A549 (cell line): ENCODE results near the gene DIAPH2. TPM values are rescaled to one million over a fixed set of nuclear protein-coding genes. Genes with fewer than 3 reads are reported as not detected.

ENCODE experiments used
- ATAC-seq, 2 experiments: fragments of 200-7000 bp in 1 of 2; fragments of >200 bp in 1 of 2; cut with Nextera tagmentation in 1 of 2; cut with Tn5 transposase in 1 of 2; 3 replicates each; pipeline versions ENCODE4 v1.8.0 to v1.9.1; 2018 to 2020; ENCODE audit warnings: mild to moderate bottlenecking in 1 of 2, moderate library complexity in 1 of 2
- CTCF ChIA-PET: fragments of 300-600 bp; sonication (Branson Sonifier 250); formaldehyde crosslinking; extraction: SDS; loops from one replicate; lab custom pipeline; 2021; ENCODE audit warnings: antibody characterized with exemption, inconsistent platforms; lab: Yijun Ruan, JAX
- POLR2A ChIA-PET: fragments of 350-600 bp; formaldehyde crosslinking; extraction: SDS; loops from one replicate; lab custom pipeline; 2021; ENCODE audit warnings: antibody characterized with exemption, inconsistent platforms; lab: Yijun Ruan, JAX
- DNase-seq, 2 experiments: peaks; one replicate each; pipeline versions ENCODE4 v3.0.0 to v3.0.0-alpha.2; 2011 to 2016; ENCODE audit warnings: low read depth in 1 of 2, low spot score in 1 of 2
- FAIRE-seq: peaks from 2 replicates; lab custom pipeline; 2011; peaks lifted over from hg19 to GRCh38; lab: Jason Lieb, UNC
- H3K27ac ChIP-seq, 2 experiments: fragments of >200 bp; sonication (Bioruptor Twin); formaldehyde crosslinking; 3 replicates each; pipeline ENCODE4 v1.5.1; 2016 to 2017
- H3K4me1 ChIP-seq: fragments of >200 bp; sonication (Bioruptor Twin); formaldehyde crosslinking; 3 replicates; pipeline ENCODE4 v1.6.1; 2016
- H3K4me2 ChIP-seq: fragments of >200 bp; sonication (Bioruptor Twin); formaldehyde crosslinking; 3 replicates; pipeline ENCODE4 v1.6.1; 2016
- H3K4me3 ChIP-seq: fragments of >200 bp; sonication (Bioruptor Twin); formaldehyde crosslinking; 3 replicates; pipeline ENCODE4 v1.5.1; 2016
- H3K9me3 ChIP-seq: fragments of >200 bp; sonication (Bioruptor Twin); formaldehyde crosslinking; 3 replicates; pipeline ENCODE4 v1.6.1; 2016
- BHLHE40 ChIP-seq: IDR thresholded peaks from 2 replicates; pipeline ENCODE4 v1.6.1; 2012; ENCODE audit warnings: low read depth, low read length, inconsistent platforms
- CBX8 ChIP-seq: fragments of 200-600 bp; sonication (generic); IDR thresholded peaks from 2 replicates; pipeline ENCODE4 v1.6.1; 2016
- CHD2 ChIP-seq: fragments of 150-350 bp; IDR thresholded peaks from 2 replicates; pipeline ENCODE4 v1.6.1; 2014; ENCODE audit warnings: low read length; ENCODE audit not compliant: partially characterized antibody
- CHD4 ChIP-seq: fragments of 200-600 bp; sonication (generic); IDR thresholded peaks from 2 replicates; pipeline ENCODE4 v1.6.1; 2016; ENCODE audit warnings: antibody characterized with exemption, mild to moderate bottlenecking, borderline replicate concordance
- CTCF ChIP-seq: fragments of >200 bp; sonication (Bioruptor Twin); formaldehyde crosslinking; IDR thresholded peaks from 3 replicates; pipeline ENCODE4 v1.5.1; 2016
- E2F6 ChIP-seq: IDR thresholded peaks from 2 replicates; pipeline ENCODE4 v1.6.1; 2012; ENCODE audit warnings: low read depth, borderline replicate concordance
- EHF ChIP-seq: fragments of 250-450 bp; sonication (Bioruptor Pico); IDR thresholded peaks from 2 replicates; pipeline ENCODE4 v1.5.0; 2020; ENCODE audit warnings: mild to moderate bottlenecking
- EHMT2 ChIP-seq: fragments of 200-600 bp; sonication (generic); IDR thresholded peaks from 2 replicates; pipeline ENCODE4 v1.6.1; 2016; ENCODE audit warnings: antibody characterized with exemption, low read depth, mild to moderate bottlenecking, moderate library complexity
- EP300 ChIP-seq, 2 experiments: fragments of >200 bp; sonication (Bioruptor Twin); formaldehyde crosslinking; IDR thresholded peaks; 2 replicates in 1 of 2; 3 replicates in 1 of 2; pipeline ENCODE4 v1.6.1; 2016 to 2017
- FOSL2 ChIP-seq, 2 experiments: fragments of 450-650 bp in 1 of 2; fragments of >200 bp in 1 of 2; sonication (Bioruptor Twin) in 1 of 2; formaldehyde crosslinking; IDR thresholded peaks; 2 replicates each; pipeline versions ENCODE4 v1.5.0 to v1.6.1; 2016 to 2020; ENCODE audit warnings: mild to moderate bottlenecking in 1 of 2, moderate library complexity in 1 of 2
- FOXS1 ChIP-seq: fragments of 250-450 bp; sonication (Bioruptor Pico); IDR thresholded peaks from 2 replicates; pipeline ENCODE4 v1.5.0; 2020; ENCODE audit warnings: mild to moderate bottlenecking, moderate library complexity
- GATA3 ChIP-seq: IDR thresholded peaks from 2 replicates; pipeline ENCODE4 v1.6.1; 2012; ENCODE audit warnings: borderline replicate concordance
- HDAC2 ChIP-seq: fragments of 200-600 bp; sonication (generic); IDR thresholded peaks from 2 replicates; pipeline ENCODE4 v1.6.1; 2016
- HES2 ChIP-seq: fragments of >200 bp; sonication (Bioruptor Twin); formaldehyde crosslinking; IDR thresholded peaks from 2 replicates; pipeline ENCODE4 v1.6.1; 2016
- HOXB13 ChIP-seq: fragments of 250-450 bp; sonication (Bioruptor Pico); IDR thresholded peaks from 2 replicates; pipeline ENCODE4 v1.5.0; 2020; ENCODE audit warnings: low read depth, mild to moderate bottlenecking, moderate library complexity
- HOXB5 ChIP-seq: fragments of 250-450 bp; sonication (Bioruptor Pico); IDR thresholded peaks from 2 replicates; pipeline ENCODE4 v1.5.0; 2020; ENCODE audit warnings: mild to moderate bottlenecking, moderate library complexity
- JUN ChIP-seq, 2 experiments: fragments of >200 bp; sonication (Bioruptor Twin); formaldehyde crosslinking; IDR thresholded peaks; 2 replicates in 1 of 2; 3 replicates in 1 of 2; pipeline ENCODE4 v1.6.1; 2016 to 2017
- MAFK ChIP-seq: fragments of 450-650 bp; IDR thresholded peaks from 2 replicates; pipeline ENCODE4 v1.6.1; 2014; ENCODE audit not compliant: partially characterized antibody
- MAX ChIP-seq: IDR thresholded peaks from 2 replicates; pipeline ENCODE4 v1.6.1; 2012
- MYC ChIP-seq: IDR thresholded peaks from 2 replicates; pipeline ENCODE4 v1.6.1; 2012; ENCODE audit warnings: mild to moderate bottlenecking, inconsistent platforms, low read length, improper control_type of control experiment, borderline replicate concordance
- NFE2L2 ChIP-seq: fragments of 150-350 bp; conservative IDR thresholded peaks from 2 replicates; pipeline ENCODE4 v1.6.1; 2014; ENCODE audit warnings: low read length
- NPAS2 ChIP-seq: fragments of 250-450 bp; sonication (Bioruptor Pico); IDR thresholded peaks from 2 replicates; pipeline ENCODE4 v1.8.0; 2022; ENCODE audit warnings: mild to moderate bottlenecking, moderate library complexity, borderline replicate concordance
- NR3C1 ChIP-seq: fragments of >200 bp; sonication (Bioruptor Twin); formaldehyde crosslinking; IDR thresholded peaks from 3 replicates; pipeline ENCODE4 v1.6.1; 2017
- POLR2A ChIP-seq: IDR thresholded peaks from 2 replicates; pipeline ENCODE4 v1.6.1; 2012; ENCODE audit warnings: mild to moderate bottlenecking, low read length
- POLR2AphosphoS2 ChIP-seq: conservative IDR thresholded peaks from 2 replicates; pipeline ENCODE4 v1.6.1; 2012; ENCODE audit warnings: low read length, improper control_type of control experiment, inconsistent platforms
- RARB ChIP-seq: fragments of 250-450 bp; sonication (Bioruptor Pico); IDR thresholded peaks from 2 replicates; pipeline ENCODE4 v1.8.0; 2021; ENCODE audit warnings: mild to moderate bottlenecking, moderate library complexity
- RCOR1 ChIP-seq: fragments of 150-350 bp; IDR thresholded peaks from 2 replicates; pipeline ENCODE4 v1.6.1; 2014; ENCODE audit warnings: antibody characterized with exemption, low read length, low read depth
- RNF2 ChIP-seq: fragments of 200-600 bp; sonication (generic); IDR thresholded peaks from 2 replicates; pipeline ENCODE4 v1.6.1; 2016; ENCODE audit warnings: low read depth, mild to moderate bottlenecking, antibody characterized with exemption, moderate library complexity, borderline replicate concordance
- SMC3 ChIP-seq: fragments of >200 bp; sonication (Bioruptor Twin); formaldehyde crosslinking; IDR thresholded peaks from 3 replicates; pipeline ENCODE4 v1.6.1; 2018; ENCODE audit warnings: inconsistent platforms
- SREBF2 ChIP-seq: fragments of 450-650 bp; IDR thresholded peaks from 2 replicates; pipeline ENCODE4 v1.6.1; 2014; ENCODE audit warnings: mild to moderate bottlenecking, moderate library complexity
- TFCP2L1 ChIP-seq: fragments of 250-450 bp; sonication (Bioruptor Pico); IDR thresholded peaks from 2 replicates; pipeline ENCODE4 v1.5.0; 2021; ENCODE audit warnings: mild to moderate bottlenecking
- TP53 ChIP-seq: fragments of 250-450 bp; sonication (Bioruptor Pico); IDR thresholded peaks from 2 replicates; pipeline ENCODE4 v1.5.0; 2021; ENCODE audit warnings: mild to moderate bottlenecking, moderate library complexity
- ZC3H11A ChIP-seq: fragments of 450-650 bp; IDR thresholded peaks from 2 replicates; pipeline ENCODE4 v1.6.1; 2014; ENCODE audit warnings: antibody characterized with exemption, mild to moderate bottlenecking
- ZNF302 ChIP-seq: fragments of 250-450 bp; sonication (Bioruptor Pico); IDR thresholded peaks from 2 replicates; pipeline ENCODE4 v1.9.0; 2021; ENCODE audit warnings: inconsistent platforms, mild to moderate bottlenecking, moderate library complexity
- ZSCAN20 ChIP-seq: fragments of 250-450 bp; sonication (Bioruptor Pico); IDR thresholded peaks from 2 replicates; pipeline ENCODE4 v1.8.0; 2022; ENCODE audit warnings: mild to moderate bottlenecking, moderate library complexity
- WGBS: methylation state at CpG from one replicate; pipeline ENCODE4 v1.1.6; 2017; ENCODE audit errors: missing lambda C conversion rate; 5-methylcytosine and 5-hydroxymethylcytosine counted together
- polyA plus RNA-seq, 4 experiments: library from polyadenylated mRNA; depleted of rRNA in 3 of 4; stranded (reverse); fragments of >200 nt; fragmentation: RNase III in 1 of 4; extraction: RNeasy Plus Mini Kit Qiagen cat#74134 plus additional on column Dnase treatment in 1 of 4; gene quantifications; 2 replicates in 3 of 4; 3 replicates in 1 of 4; pipeline ENCODE4 v1.2.3, GENCODE V29; 2011 to 2017

Gene DIAPH2
- polyA plus RNA-seq, 2 of the 4 experiments (the other 2 are of a cell fraction): 3.7 to 10.0 TPM

GRCh38 chrX:96743367-96744073 lies 58.9 kb downstream of the DIAPH2 start (continued):
- TF ChIP-seq E2F6: no peak
- no peak for TF ChIP-seq FOXS1
- no peak for TF ChIP-seq SMC3
- no peak for TF ChIP-seq HOXB13 (CRISPR knock-in tag)
- no peak for TF ChIP-seq SREBF2
- TF ChIP-seq EP300 (IDR thresholded peaks at IDR 0.05): no peak
- TF ChIP-seq NR3C1: no peak
- TF ChIP-seq, all 56 proteins: peak for 0

- no peak for DNase-seq
- no peaks in the 10 kb centered on the region for H3K9me3 ChIP-seq
- H3K4me3 ChIP-seq: no peak overlapping the region
- H3K27ac ChIP-seq: no peak overlapping the region
- peak; percentile 51 for FAIRE-seq
- H3K4me1 ChIP-seq: no peaks in the 10 kb centered on the region
- no peak for TF ChIP-seq BHLHE40
- TF ChIP-seq JUN (IDR thresholded peaks at IDR 0.05): no peak
- TF ChIP-seq NFE2L2: no peak
- no peak for TF ChIP-seq MYC
- TF ChIP-seq EHMT2: no peak
- TF ChIP-seq TP53 (CRISPR knock-in tag): no peak
- TF ChIP-seq RNF2: no peak
- no peak for TF ChIP-seq NPAS2 (CRISPR knock-in tag)
- TF ChIP-seq GATA3: no peak
- TF ChIP-seq ZC3H11A: no peak
- no peak for TF ChIP-seq EHF (CRISPR knock-in tag)
- no peak for TF ChIP-seq TFCP2L1 (CRISPR knock-in tag)
- TF ChIP-seq FOXS1: no peak
- TF ChIP-seq CHD4: no peak
- TF ChIP-seq HDAC2: no peak
- no peak for TF ChIP-seq POLR2AphosphoS2
- no peak for TF ChIP-seq CBX8
- ChIA-PET POLR2A (no interaction called here), CTCF (no interaction called here)
- H3K4me2 ChIP-seq: no peak overlapping the region
- ATAC-seq: no peak
- 86% methylated on average over 5 of the region's 5 CpGs for WGBS
Measured at GRCh38 chrX:96752781-96753180, 68.1 kb downstream of the DIAPH2 start.

- Histone ChIP-seq H3K4me1 (no peaks in the 10 kb centered on the region), H3K4me2 (no peak overlapping the region), H3K9me3 (no peaks in the 10 kb centered on the region), H3K4me3 (no peak overlapping the region), H3K27ac (no peak overlapping the region)
- WGBS: 93% methylated on average over 1 of the region's 1 CpG
- ATAC-seq (no peak), FAIRE-seq (no peak), DNase-seq (no peak)
- CTCF ChIA-PET: no interaction called here
- TF ChIP-seq MAFK (peak; percentile 40), JUN (IDR thresholded peaks at IDR 0.05) (no peak), FOSL2 (IDR thresholded peaks at IDR 0.05) (no peak), FOSL2 (CRISPR knock-in tag; IDR thresholded peaks at IDR 0.05) (no peak), MAX (no peak)
- POLR2A ChIA-PET: no interaction called here
Measured at GRCh38 chrX:96753230-96753629, 68.6 kb downstream of the DIAPH2 start.

GRCh38 chrX:96756491-96756890 lies 71.8 kb downstream of the DIAPH2 start:
- no peaks in the 10 kb centered on the region for H3K4me1 ChIP-seq
- no peaks in the 10 kb centered on the region for H3K9me3 ChIP-seq
- ATAC-seq (no peak), FAIRE-seq (no peak), DNase-seq (no peak)
- H3K4me3 ChIP-seq: no peak overlapping the region
- POLR2A ChIA-PET: no interaction called here
- no peak overlapping the region for H3K27ac ChIP-seq
- CTCF ChIA-PET: interaction anchor here (1.0 kb wide), 1 partner anchor 384 kb away, joined by 3 read pairs; no protein-coding TSS in a partner anchor
- no peak overlapping the region for H3K4me2 ChIP-seq
- 78% methylated on average over 3 of the region's 3 CpGs for WGBS
- TF ChIP-seq NPAS2 (CRISPR knock-in tag) (no peak), HDAC2 (no peak), CTCF (no peak), HOXB5 (CRISPR knock-in tag) (no peak), POLR2A (no peak), SREBF2 (no peak), CHD4 (no peak), CHD2 (no peak), FOXS1 (no peak), JUN (IDR thresholded peaks at IDR 0.05) (no peak), EHF (CRISPR knock-in tag) (no peak), RARB (no peak), RCOR1 (no peak), ZNF302 (no peak), ZSCAN20 (CRISPR knock-in tag) (no peak), HES2 (no peak)
